K562 (cell line): ENCODE measurements around the gene EIF5A2.

Experiments
- EZH2 ChIP-seq: IDR thresholded peaks from 2 replicates; pipeline ENCODE4 v1.6.1; 2012; ENCODE audit warnings: low read depth, mild to moderate bottlenecking, inconsistent platforms, low read length, borderline replicate concordance
- NFATC3 ChIP-seq: fragments of 450-650 bp; IDR thresholded peaks from 2 replicates; pipeline ENCODE4 v1.6.1; 2017; ENCODE audit warnings: mild to moderate bottlenecking
- NFXL1 ChIP-seq: fragments of 450-650 bp; formaldehyde crosslinking; IDR thresholded peaks from 2 replicates; pipeline ENCODE4 v1.4.0; 2021; ENCODE audit warnings: mild to moderate bottlenecking
- NR2C2 ChIP-seq, 2 experiments: fragments of 200-800 bp in 1 of 2; sonication (Bioruptor generic) in 1 of 2; sonication (generic) in 1 of 2; formaldehyde crosslinking in 1 of 2; IDR thresholded peaks; 2 replicates each; pipeline versions ENCODE4 v1.6.1 to v1.8.0; 2016 to 2022; ENCODE audit warnings: mild to moderate bottlenecking in 1 of 2, missing compliant biosample characterization in 1 of 2, missing genetic modification characterization in 1 of 2, missing genetic modification reagents in 1 of 2
- YY1 ChIP-seq, 3 experiments: IDR thresholded peaks; 2 replicates each; pipeline ENCODE4 v1.6.1; 2011; ENCODE audit warnings: low read length in 2 of 3, mild to moderate bottlenecking in 2 of 3, moderate library complexity in 2 of 3, borderline replicate concordance in 1 of 3, control low read depth in 1 of 3, low read depth in 1 of 3; ENCODE audit not compliant: insufficient read depth in 3 of 3, insufficient replicate concordance in 2 of 3, control insufficient read depth in 1 of 3, insufficient read length in 1 of 3; ENCODE audit errors: extremely low read depth in 1 of 3
- ZBTB33 ChIP-seq: sonication (generic); formaldehyde crosslinking; IDR thresholded peaks from 2 replicates; pipeline ENCODE4 v1.8.1; 2023; ENCODE audit warnings: mild to moderate bottlenecking, missing genetic modification reagents

GRCh38 chr3:170908235-170909116, at the start of gene EIF5A2:
- TF ChIP-seq ZBTB33 (peak; percentile 99), NR2C2 (CRISPR knock-in tag; IDR thresholded peaks at IDR 0.05) (0 out of 2 replicates have a peak, but pooled peaks have one; percentile 15), NR2C2 (tag; IDR thresholded peaks at IDR 0.05) (peak; percentile 45; the same call in 1 of the 2 replicates), YY1 (IDR thresholded peaks at IDR 0.05; ENCODE audit: borderline replicate concordance in 1 of 3, control insufficient read depth in 1 of 3, extremely low read depth in 1 of 3, insufficient read depth in 3 of 3, insufficient read length in 1 of 3, insufficient replicate concordance in 2 of 3, low read depth in 1 of 3, low read length in 2 of 3) (peak in 2 of 3 experiments; percentile 34 to 65), NFXL1 (CRISPR knock-in tag) (no peak), EZH2 (no peak), NFATC3 (no peak)
